Embryonic facial prominence (tissue), 1 donor: ENCODE results near the gene CHST11.

ENCODE experiments used
- DNase-seq: peaks from one replicate; pipeline ENCODE4 v3.0.0-alpha.2; 2016; ENCODE audit errors: extremely low spot score

CHST11 gene

DNA sequence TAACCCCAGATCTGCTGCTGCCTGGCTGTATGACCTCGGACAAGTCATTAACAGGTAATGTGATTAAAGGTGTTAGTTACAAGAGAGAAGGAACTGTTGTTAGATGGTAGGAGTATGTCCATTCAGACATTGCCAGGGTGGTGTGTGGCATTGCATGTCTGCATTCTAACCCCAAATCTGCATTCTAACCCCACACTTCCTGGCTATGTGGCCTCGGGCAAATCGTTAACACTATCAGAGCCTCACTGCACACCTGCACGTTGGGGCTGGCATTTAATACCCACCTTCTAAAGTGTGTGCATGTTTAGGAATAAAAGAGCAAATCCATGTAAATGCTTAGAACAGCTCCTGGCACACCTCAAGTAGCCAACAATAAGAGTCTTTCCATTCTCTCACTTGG lies 46.4 kb downstream of the CHST11 start:
- DNase-seq = no peak

DNA sequence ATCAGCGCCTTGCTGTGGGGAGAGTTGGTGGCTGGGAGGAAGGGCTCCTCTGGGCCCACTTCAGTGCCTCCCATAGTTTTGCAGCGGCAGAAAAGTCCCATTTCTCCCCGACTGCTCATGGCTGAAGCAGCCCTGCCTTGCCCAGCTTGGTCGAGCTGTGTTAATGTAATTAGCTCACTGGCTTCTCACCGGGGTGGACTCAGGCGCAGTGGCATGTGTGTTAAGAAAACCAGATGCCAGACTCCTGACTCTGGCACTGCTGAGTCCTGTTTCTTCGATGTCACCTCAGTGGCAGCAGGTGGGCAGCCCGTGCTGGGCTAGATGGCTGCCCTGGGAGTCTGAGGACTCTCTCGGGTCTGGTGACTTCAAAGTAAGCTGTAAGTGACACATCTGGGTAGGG lies 47.4 kb downstream of the CHST11 start:
- DNase-seq = no peak

DNA sequence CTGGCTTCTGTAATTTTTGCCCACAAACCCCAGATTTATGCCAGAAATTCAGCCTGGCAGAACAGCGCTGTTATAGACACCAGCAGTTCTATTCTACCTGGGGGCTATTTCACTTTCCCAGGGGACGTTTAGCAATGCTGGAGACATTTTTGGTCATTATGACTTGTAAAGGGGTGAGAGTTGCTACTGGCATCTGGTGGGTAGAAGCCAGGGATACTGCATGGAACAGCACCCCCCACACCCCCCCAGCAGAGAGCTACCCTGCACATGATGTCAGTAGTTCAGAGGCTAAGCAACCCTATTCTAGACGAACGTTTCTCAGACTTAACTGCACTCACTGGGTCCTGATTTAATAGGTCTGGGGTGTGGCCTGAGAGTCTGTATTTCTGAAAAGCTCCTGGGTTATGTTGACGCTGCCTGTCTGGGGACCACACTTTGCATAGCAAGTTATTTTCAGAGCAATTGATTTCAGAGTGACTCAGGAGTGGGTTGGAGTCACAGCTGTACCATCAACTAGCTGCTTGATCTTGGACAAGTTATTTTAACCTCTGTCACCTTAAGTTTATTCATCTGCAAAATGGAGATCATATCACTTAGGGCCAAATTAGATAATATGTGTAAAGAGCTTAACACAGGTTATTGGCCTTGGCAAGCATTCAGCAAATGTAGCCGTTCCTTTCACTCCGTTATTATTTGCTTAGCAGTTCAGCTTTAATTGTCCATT lies 48.5 kb downstream of the CHST11 start:
- no peak for DNase-seq

GRCh38 chr12:104506676-104507401 lies 50.1 kb downstream of the CHST11 start:
- DNase-seq = no peak

GRCh38 chr12:104507672-104508071 lies 50.9 kb downstream of the CHST11 start:
- DNase-seq = no peak

GRCh38 chr12:104508752-104509446 lies 52.2 kb downstream of the CHST11 start:
- DNase-seq = no peak

GRCh38 chr12:104510145-104510872 lies 53.6 kb downstream of the CHST11 start:
- DNase-seq = no peak

DNA sequence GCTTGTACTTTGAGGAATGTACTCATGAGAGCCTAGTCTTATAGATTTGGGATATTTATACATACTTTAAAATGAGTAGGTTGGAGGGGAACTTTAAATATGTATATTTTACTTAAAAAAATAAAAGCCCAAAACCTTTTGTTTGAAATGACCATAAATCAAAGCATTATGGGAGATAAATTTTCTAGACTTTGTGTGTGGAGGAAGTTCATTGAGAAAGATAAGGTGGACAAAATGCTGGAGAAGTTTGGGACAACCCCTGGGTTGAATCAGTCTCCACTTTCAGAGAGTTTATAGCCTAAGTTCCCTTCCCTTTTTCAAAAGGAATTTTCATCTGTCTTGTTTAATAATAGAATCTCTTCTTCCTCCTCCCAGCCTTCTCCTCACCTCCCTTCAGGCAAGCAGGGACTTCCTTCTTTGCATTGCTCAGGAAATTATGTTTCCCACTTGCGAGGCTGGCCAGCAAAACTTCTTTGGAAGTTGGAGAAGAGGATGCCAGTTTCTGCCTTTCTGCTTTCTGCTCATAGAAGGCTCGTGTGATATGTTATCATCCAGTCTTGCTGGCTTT lies 54.2 kb downstream of the CHST11 start:
- DNase-seq = no peak

DNA sequence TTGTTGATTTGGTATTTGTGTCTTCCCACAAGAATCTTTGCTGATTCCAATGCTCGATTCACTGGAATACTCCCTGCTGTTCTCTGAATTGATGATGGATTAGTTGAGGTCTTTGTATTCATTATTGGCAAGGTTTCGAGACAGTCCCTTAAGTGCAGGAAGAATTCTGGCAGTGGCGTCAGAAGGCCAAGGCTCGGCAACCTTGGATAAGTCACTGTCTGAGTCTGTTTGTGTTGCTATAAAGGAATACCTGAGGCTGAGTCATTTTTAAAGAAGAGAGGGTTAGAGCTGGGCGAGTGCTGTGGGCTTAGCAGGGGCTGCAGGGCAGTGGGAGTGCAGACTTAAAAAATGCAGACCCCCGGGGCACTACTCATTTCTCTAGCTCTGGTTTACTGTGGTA lies 56.9 kb downstream of the CHST11 start:
- DNase-seq = no peak

GRCh38 chr12:104514092-104514810 lies 57.5 kb downstream of the CHST11 start:
- DNase-seq = no peak

GRCh38 chr12:104515899-104516298 lies 59.2 kb downstream of the CHST11 start:
- no peak for DNase-seq

DNA sequence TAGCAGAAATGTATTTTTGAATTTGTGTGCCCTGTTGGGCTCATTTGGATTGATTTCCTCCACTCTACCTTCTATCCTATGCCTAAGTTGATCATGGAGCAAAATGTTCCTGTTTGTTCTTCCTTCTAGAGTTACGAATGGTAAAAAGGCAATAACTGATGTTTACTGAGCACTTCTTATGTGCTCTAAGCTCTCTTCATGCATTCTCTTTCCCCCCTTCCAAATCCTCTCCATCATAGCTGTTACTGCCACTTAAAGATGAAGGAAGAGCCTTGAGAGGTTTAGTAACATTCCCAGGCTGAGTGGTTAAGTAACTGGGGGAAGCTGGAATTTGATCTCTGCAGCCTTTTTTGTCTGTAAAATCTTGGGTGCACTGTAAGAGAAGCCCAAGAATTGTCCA lies 60.1 kb downstream of the CHST11 start:
- DNase-seq = no peak

- no peak for DNase-seq
Observed at GRCh38 chr12:104517880-104518279, 61.1 kb downstream of the CHST11 start.

DNA sequence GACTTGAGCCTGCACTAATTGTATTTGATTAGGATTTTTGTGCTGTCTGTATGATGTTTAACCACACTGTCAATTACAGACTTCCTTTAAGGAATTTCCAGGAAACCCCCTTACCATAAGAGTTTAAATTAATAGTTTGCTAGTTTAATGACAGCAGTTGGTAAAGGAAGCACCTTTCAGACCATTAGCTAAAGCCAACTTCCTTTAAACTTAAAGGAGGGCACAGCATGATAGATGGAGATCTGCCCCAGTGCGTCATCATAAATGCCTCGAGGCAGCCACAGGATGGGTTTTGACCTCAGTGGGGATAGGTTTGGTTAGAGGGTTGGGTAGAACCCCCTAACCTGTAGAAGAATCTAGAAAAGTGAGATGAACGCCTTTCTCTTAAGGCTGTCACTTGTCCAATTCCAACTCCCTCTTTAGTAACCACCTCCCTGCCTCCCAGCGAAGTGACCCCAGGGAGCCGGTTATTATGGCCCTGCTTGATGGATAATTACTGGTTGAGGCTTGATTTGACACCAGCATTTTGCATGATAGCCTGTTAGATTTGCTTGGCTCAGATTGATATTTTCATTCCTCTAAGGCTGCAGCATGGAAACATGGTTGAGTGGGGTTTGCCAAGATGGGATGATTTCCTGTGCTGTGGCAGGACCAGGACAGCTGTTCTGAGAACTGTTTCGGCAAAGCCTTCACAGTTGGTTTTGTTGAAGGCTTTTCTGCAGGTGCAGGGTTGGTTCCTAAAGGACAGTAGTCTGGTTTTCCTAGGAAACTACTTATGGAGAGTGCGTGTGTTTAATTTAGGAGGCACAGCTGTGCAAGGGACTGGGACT lies 62.7 kb downstream of the CHST11 start:
- no peak for DNase-seq

DNA sequence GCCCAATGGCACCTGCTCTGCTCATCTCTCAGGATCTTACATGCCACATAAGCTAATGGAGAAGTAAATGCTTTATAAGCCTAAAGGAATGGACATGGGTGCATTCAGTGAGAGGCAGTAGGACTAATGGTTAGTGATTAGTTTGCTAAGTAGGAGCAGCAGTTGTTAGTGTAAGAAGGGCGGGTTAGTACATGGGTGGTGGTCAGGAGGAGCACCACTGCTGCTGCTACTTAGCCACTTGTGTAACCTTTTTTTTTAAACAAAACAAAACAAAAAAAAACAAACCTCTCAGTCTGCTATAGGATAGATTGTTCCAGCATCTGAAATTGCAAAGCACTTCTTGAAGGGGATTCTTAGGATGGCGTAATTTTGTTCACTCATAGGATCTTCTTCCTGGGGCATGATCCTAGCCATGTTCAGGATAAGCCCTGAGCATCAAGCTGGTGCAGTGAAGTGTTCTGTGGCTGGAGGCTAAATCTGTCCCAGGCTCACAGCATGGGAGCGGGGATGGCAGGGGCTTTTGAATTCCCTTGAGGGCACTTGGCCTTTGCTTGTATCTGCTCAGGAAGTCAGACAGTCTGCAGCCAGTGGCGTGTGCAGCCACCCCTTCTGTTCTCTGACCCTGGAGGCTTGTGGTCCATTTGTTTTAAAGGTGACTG lies 63.6 kb downstream of the CHST11 start:
- no peak for DNase-seq

DNA sequence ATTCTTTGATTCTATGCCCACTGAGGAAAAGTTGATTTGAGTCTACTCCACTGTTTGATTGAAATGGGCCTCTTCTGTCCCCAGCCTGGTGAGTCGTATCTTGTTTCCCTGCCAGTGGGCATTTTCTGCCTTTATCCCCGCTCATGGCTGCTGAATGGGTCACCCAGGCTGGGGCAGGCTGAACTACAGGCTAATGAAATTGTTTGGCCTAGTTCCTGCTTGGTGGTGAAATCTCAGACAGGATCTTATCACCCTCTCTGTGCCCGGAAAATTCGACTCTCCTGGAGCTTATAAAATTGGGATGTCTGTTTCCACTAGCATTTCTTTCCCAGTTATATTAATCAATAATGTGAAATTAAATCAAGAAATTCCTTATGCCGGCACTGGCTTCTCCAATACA lies 65.0 kb downstream of the CHST11 start:
- no peak for DNase-seq

GRCh38 chr12:104522985-104523722 lies 66.4 kb downstream of the CHST11 start:
- no peak for DNase-seq

DNA sequence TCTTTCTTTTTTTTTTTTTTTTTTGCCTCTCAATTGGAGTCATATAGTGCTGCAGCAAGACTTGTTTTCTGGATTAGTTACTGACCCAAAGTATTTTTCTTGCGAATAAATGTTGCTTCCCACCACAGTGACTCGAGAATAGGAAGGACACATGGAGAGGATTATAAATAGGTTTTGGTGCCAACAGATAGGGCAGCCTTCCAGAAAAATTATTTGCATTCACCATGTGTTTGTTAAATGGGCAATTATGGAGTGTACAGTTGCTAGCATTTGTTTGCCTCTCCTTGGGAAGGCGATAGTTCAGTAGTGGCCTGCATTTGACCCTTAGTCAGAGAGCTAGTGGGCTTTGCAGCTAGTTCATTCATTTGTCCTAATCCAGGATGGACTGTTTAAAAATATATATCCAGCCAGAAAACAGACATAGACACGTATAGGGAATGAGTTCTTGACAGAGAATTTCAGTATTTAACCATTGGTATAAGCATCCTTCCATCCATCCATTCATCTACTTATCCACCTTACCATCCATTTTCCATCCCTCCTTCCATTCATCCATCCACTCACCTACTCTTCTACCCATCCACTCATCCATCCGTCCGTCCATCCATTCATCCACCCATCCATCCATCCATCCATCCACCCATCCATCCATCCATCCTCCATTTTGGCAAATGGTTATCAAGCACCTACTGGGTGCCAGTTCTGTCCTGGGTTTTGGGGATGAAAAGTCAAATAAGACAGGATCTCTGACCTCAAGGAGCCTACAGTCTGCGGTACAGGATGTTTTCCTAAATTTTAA lies 67.5 kb downstream of the CHST11 start:
- DNase-seq = no peak
